CD4-positive, alpha-beta T cell (primary cell): Measurements from ENCODE around the gene SERPINB7. TPM values are rescaled to one million over a fixed set of nuclear protein-coding genes. Genes with fewer than 3 reads are reported as not detected.

Source experiments
- ATAC-seq: fragments of 200-7000 bp; cut with Tn5 transposase; one replicate; pipeline ENCODE4 v1.10.0; 2022; ENCODE audit warnings: mild to moderate bottlenecking; ENCODE audit not compliant: poor library complexity
- CTCF ChIA-PET: fragments of 350-600 bp; sonication (Branson Sonifier 250); formaldehyde crosslinking; loops from one replicate; lab custom pipeline; 2021; ENCODE audit warnings: antibody characterized with exemption, inconsistent platforms; lab: Charles Lee
- POLR2A ChIA-PET: fragments of 350-600 bp; sonication (Branson Sonifier 250); formaldehyde crosslinking; loops from one replicate; lab custom pipeline; 2021; ENCODE audit warnings: antibody characterized with exemption, inconsistent platforms; lab: Charles Lee
- DNase-seq, 14 experiments: peaks; one replicate each; pipeline ENCODE4 v3.0.0-alpha.2; 2013 to 2020; ENCODE audit warnings: mixed read lengths in 2 of 14
- H3K27ac ChIP-seq, 2 donors: one replicate each; pipeline versions ENCODE4 v1.5.1 to v1.7.0; 2013; ENCODE audit warnings: low read length in 2 of 2, low read depth in 1 of 2, mild to moderate bottlenecking in 1 of 2
- H3K27me3 ChIP-seq, 2 experiments: 1 replicate in 1 of 2; 2 replicates in 1 of 2; pipeline versions ENCODE4 v1.6.1 to v1.7.0; 2013; ENCODE audit warnings: low read length in 2 of 2, control low read depth in 1 of 2, mild to moderate bottlenecking in 1 of 2, moderate library complexity in 1 of 2; ENCODE audit not compliant: insufficient read depth in 2 of 2, control insufficient read depth in 1 of 2
- H3K36me3 ChIP-seq: one replicate; pipeline ENCODE4 v1.6.1; 2013; ENCODE audit warnings: low read length, control low read depth; ENCODE audit not compliant: insufficient read depth
- H3K4me1 ChIP-seq: one replicate; pipeline ENCODE4 v1.6.1; 2013; ENCODE audit warnings: low read length, control low read depth; ENCODE audit not compliant: insufficient read depth
- H3K4me3 ChIP-seq: one replicate; pipeline ENCODE4 v1.5.1; 2013; ENCODE audit warnings: mild to moderate bottlenecking, low read length, moderate library complexity
- H3K9me3 ChIP-seq, 2 experiments: 1 replicate in 1 of 2; 2 replicates in 1 of 2; pipeline versions ENCODE4 v1.6.1 to v1.7.0; 2013; ENCODE audit warnings: low read length in 2 of 2, mild to moderate bottlenecking in 2 of 2, control low read depth in 1 of 2, moderate library complexity in 1 of 2; ENCODE audit not compliant: control insufficient read depth in 1 of 2, insufficient read depth in 1 of 2
- H3K27ac Mint-ChIP-seq: one replicate; pipeline ENCODE4 v1.8.0; 2020; ENCODE audit warnings: mixed read lengths
- H3K27me3 Mint-ChIP-seq: one replicate; pipeline ENCODE4 v1.8.0; 2021; ENCODE audit warnings: mixed read lengths
- H3K36me3 Mint-ChIP-seq: one replicate; pipeline ENCODE4 v1.8.0; 2021; ENCODE audit warnings: low read depth, mixed read lengths
- H3K4me1 Mint-ChIP-seq: one replicate; pipeline ENCODE4 v1.8.0; 2021; ENCODE audit warnings: low read depth, mixed read lengths
- H3K4me3 Mint-ChIP-seq: one replicate; pipeline ENCODE4 v1.8.0; 2020; ENCODE audit warnings: mild to moderate bottlenecking, mixed read lengths
- H3K9me3 Mint-ChIP-seq: one replicate; pipeline ENCODE4 v1.8.0; 2020; ENCODE audit warnings: mixed read lengths
- CTCF ChIP-seq: fragments of 200-600 bp; IDR thresholded peaks from one replicate; pipeline ENCODE4 v1.8.0; 2022; ENCODE audit warnings: antibody characterized with exemption, mild to moderate bottlenecking
- intact Hi-C, 2 experiments: fragments of 100-400 bp; cut with DNase I in 1 of 2; cut with micrococcal nuclease in 1 of 2; formaldehyde crosslinking; loops; one replicate each; pipeline versions ENCODE4 v1.15.1 to v1.9.0; 2023 to 2025; cut with DNase I, micrococcal nuclease
- total RNA-seq, 174 experiments: library from RNA in 2 of 174; stranded (reverse) in 2 of 174; gene quantifications; one replicate each; pipeline ENCODE4 v1.2.3 and lab custom pipeline; 2021 to 2026

SERPINB7 gene
- total RNA-seq, 2 experiments from 2014 or later = not detected

- no peak for DNase-seq
- Mint-ChIP-seq H3K36me3 (no peaks in the 10 kb centered on the region), H3K27ac (no peak overlapping the region), H3K27me3 (no peaks in the 10 kb centered on the region), H3K9me3 (peaks cover 10% of the 10 kb centered on the region), H3K4me3 (no peak overlapping the region), H3K4me1 (no peaks in the 10 kb centered on the region)
- CTCF ChIA-PET = no interaction called here
- TF ChIP-seq CTCF = no peak
- H3K27ac ChIP-seq = no peak overlapping the region
- no peaks in the 10 kb centered on the region for H3K36me3 ChIP-seq
- no peak for ATAC-seq
- POLR2A ChIA-PET = no interaction called here
- H3K27me3 ChIP-seq = no peaks in the 10 kb centered on the region
- peaks cover 0 to 8% of the 10 kb centered on the region in 2 experiments for H3K9me3 ChIP-seq
- H3K4me3 ChIP-seq = no peak overlapping the region
- intact Hi-C loops = no loop called here
- no peaks in the 10 kb centered on the region for H3K4me1 ChIP-seq
These were observed 12.7 kb upstream of the SERPINB7 start for GRCh38 chr18:63762518-63762917.

- ChIA-PET CTCF (no interaction called here), POLR2A (no interaction called here)
- Mint-ChIP-seq H3K4me1 (no peaks in the 10 kb centered on the region), H3K36me3 (no peaks in the 10 kb centered on the region), H3K27ac (no peak overlapping the region), H3K4me3 (no peak overlapping the region), H3K9me3 (peaks cover 8% of the 10 kb centered on the region), H3K27me3 (no peaks in the 10 kb centered on the region)
- no peaks in the 10 kb centered on the region for H3K27me3 ChIP-seq
- H3K36me3 ChIP-seq = no peaks in the 10 kb centered on the region
- H3K9me3 ChIP-seq = peaks cover 0 to 8% of the 10 kb centered on the region in 2 experiments
- H3K27ac ChIP-seq = no peak overlapping the region
- DNase-seq (no peak), ATAC-seq (no peak)
- intact Hi-C loops = no loop called here
- H3K4me3 ChIP-seq = no peak overlapping the region
- no peak for TF ChIP-seq CTCF
- H3K4me1 ChIP-seq = no peaks in the 10 kb centered on the region
These were observed 11.2 kb upstream of the SERPINB7 start for GRCh38 chr18:63763831-63764600.

GRCh38 chr18:63765837-63766236 lies 9.4 kb upstream of the SERPINB7 start:
- Histone ChIP-seq H3K4me1 (no peaks in the 10 kb centered on the region), H3K9me3 (peaks cover 0 to 3% of the 10 kb centered on the region in 2 experiments), H3K27ac (no peak overlapping the region), H3K36me3 (no peaks in the 10 kb centered on the region), H3K4me3 (no peak overlapping the region), H3K27me3 (no peaks in the 10 kb centered on the region)
- no peak overlapping the region for H3K27ac Mint-ChIP-seq
- ATAC-seq = no peak
- no peaks in the 10 kb centered on the region for H3K27me3 Mint-ChIP-seq
- ChIA-PET CTCF (no interaction called here), POLR2A (no interaction called here)
- no peaks in the 10 kb centered on the region for H3K4me1 Mint-ChIP-seq
- intact Hi-C loops = no loop called here
- H3K36me3 Mint-ChIP-seq = no peaks in the 10 kb centered on the region
- no peaks in the 10 kb centered on the region for H3K9me3 Mint-ChIP-seq
- no peak for TF ChIP-seq CTCF
- no peak overlapping the region for H3K4me3 Mint-ChIP-seq
- DNase-seq = no peak
